GM06990 (cell line): ENCODE data around the gene NDUFB10.

Experiments
- DNase-seq: peaks from one replicate; pipeline ENCODE4 v3.0.0-alpha.2; 2011; ENCODE audit not compliant: insufficient read length; ENCODE audit errors: extremely low read depth
- H3K27me3 ChIP-seq: replicated peaks from 2 replicates; pipeline ENCODE4 v1.6.0; 2011; ENCODE audit warnings: low read length; ENCODE audit not compliant: control insufficient read depth, insufficient read depth
- H3K36me3 ChIP-seq: 2 replicates; pipeline ENCODE4 v1.5.1; 2011; ENCODE audit warnings: low read length; ENCODE audit not compliant: control insufficient read depth, insufficient read depth
- H3K4me3 ChIP-seq: replicated peaks from 2 replicates; pipeline ENCODE4 v1.5.1; 2011; ENCODE audit warnings: low read depth, mild to moderate bottlenecking, control low read depth, low read length
- CTCF ChIP-seq: IDR thresholded peaks from 2 replicates; pipeline ENCODE4 v1.5.1; 2011; ENCODE audit warnings: low read length, control low read depth, mild to moderate bottlenecking, inconsistent platforms; ENCODE audit not compliant: insufficient read depth, poor library complexity, severe bottlenecking

Gene NDUFB10

GRCh38 chr16:1981398-1981836 is 22.1 kb downstream of the NDUFB10 start, which contains the start of gene NOXO1:
Gene NOXO1, minus strand, starts transcription at chr16:1981469. Its CDS starts 290 bp downstream, at chr16:1981179.
- DNase-seq, result no peak
- no peak for TF ChIP-seq CTCF
- H3K4me3 ChIP-seq, result no peak within 1 kb of the TSS
- H3K36me3 ChIP-seq, result peaks cover 23% of the 10 kb centered on the region
- H3K27me3 ChIP-seq, result no peaks in the 10 kb centered on the region; the same call in 1 of the 2 replicates

- peaks cover 19% of the 10 kb centered on the region for H3K36me3 ChIP-seq
- no peak overlapping the region for H3K4me3 ChIP-seq
- no peak for DNase-seq
- no peak for TF ChIP-seq CTCF
- H3K27me3 ChIP-seq, result no peaks in the 10 kb centered on the region; the same call in 1 of the 2 replicates
Measured at GRCh38 chr16:1982013-1982433, 22.7 kb downstream of the NDUFB10 start.

DNA sequence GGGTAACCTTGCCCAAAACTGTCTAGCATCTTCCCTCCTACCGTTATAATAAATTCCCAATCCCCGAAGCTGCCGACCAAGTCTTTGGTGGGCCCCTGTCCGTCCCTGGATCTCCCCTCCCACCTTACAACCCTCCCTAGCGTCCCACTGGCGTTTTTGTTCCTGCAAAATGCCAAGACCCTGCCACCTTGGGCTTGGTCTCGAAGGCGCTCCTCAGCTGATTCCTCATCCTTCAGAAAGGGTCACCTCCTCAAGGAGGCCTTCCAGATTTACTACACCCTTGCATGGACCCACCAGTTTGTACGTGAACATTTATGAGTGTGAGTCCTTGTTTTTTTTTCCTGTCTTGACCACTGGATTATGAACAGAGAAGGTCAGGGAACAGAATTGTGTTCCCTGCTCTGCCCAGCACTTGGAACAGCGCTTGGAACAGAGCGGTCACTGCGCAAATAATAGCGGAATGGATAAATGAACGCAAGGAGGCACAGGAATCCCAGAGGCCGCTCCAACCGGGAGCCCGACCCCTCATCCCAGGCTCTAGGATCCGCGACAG is 23.7 kb downstream of the NDUFB10 start:
- peaks cover 14% of the 10 kb centered on the region for H3K36me3 ChIP-seq
- TF ChIP-seq CTCF, result no peak
- H3K27me3 ChIP-seq, result no peaks in the 10 kb centered on the region; the same call in 1 of the 2 replicates
- no peak for DNase-seq
- no peak overlapping the region for H3K4me3 ChIP-seq

DNA sequence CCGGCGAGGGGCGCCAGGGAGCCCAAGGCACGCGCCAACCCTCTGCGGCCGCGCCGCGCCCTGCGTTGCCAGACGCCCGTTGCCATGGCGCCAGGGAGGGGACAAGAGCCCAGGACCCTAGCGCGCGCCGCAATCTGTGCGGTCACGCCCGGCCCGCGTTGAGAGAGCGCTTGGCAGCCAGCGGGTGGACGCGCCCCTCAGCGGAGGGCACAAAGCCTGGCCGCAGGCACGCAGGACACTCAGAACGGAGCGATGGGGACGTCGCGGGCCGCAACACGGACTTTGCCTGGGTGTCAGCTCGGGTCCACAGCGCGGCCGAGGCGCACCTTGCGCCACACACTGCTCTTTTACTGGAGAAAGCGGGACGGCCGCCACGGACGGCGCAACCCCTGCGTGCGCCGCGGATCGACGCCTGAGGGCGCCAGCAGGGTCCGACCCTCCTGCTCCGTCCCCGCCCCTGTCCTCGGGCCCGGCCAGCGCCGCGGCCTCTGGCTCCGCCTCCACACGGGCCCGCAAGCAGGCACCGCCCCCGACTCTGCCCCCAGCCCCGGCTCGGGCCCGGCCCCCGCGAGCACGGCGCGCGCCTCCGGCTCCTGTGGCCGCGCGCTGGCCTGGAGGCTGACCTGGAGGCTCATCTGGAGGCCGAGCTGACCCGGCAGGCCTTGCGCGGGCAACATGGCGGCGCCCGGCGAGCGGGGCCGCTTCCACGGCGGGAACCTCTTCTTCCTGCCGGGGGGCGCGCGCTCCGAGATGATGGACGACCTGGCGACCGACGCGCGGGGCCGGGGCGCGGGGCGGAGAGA is 24.4 kb downstream of the NDUFB10 start, which contains the start of gene GFER:
TSS of gene GFER (plus strand) at position 650 of the 803 bp plus-strand sequence. CDS start at position 676, 26 bp downstream.
- Histone ChIP-seq H3K4me3 (peak within 1 kb of the TSS; percentile 90), H3K27me3 (no peaks in the 10 kb centered on the region; the same call in 1 of the 2 replicates), H3K36me3 (peaks cover 11% of the 10 kb centered on the region)
- TF ChIP-seq CTCF, result peak; percentile 40
- peak; percentile 91 for DNase-seq

- Histone ChIP-seq H3K36me3 (peaks cover 11% of the 10 kb centered on the region), H3K4me3 (peak overlapping the region; percentile 90), H3K27me3 (no peaks in the 10 kb centered on the region; the same call in 1 of the 2 replicates)
- DNase-seq, result no peak
- no peak for TF ChIP-seq CTCF
Measured at GRCh38 chr16:1984347-1985225, 25.2 kb downstream of the NDUFB10 start.
